Esophagus squamous epithelium (tissue), 5 donors: ENCODE data around the gene FTCDNL1. TPM values are rescaled to one million over a fixed set of nuclear protein-coding genes. Genes with fewer than 3 reads are reported as not detected.

Experiments used
- DNase-seq: peaks from one replicate; lab custom pipeline; 2025; lab: John Stamatoyannopoulos, UW
- H3K27ac ChIP-seq, 4 donors: fragments of 200-600 bp; sonication (generic); one replicate each; pipeline ENCODE4 v1.5.1; 2016 to 2019; ENCODE audit warnings: mild to moderate bottlenecking in 1 of 4
- H3K27me3 ChIP-seq, 4 donors: fragments of 200-600 bp; sonication (generic); 1 replicate in 3 of 4; 2 replicates in 1 of 4; pipeline versions ENCODE4 v1.5.1 to v1.6.0; 2017 to 2021; ENCODE audit warnings: antibody characterized with exemption in 1 of 4
- H3K36me3 ChIP-seq, 3 donors: fragments of 200-600 bp; sonication (generic); one replicate each; pipeline ENCODE4 v1.5.1; 2016 to 2019
- H3K4me1 ChIP-seq, 3 donors: fragments of 200-600 bp; sonication (generic); one replicate each; pipeline ENCODE4 v1.5.1; 2017 to 2019
- H3K4me3 ChIP-seq, 4 donors: fragments of 200-600 bp; sonication (generic); 1 replicate in 3 of 4; 2 replicates in 1 of 4; pipeline ENCODE4 v1.5.1; 2016 to 2019; ENCODE audit warnings: mild to moderate bottlenecking in 2 of 4, moderate library complexity in 1 of 4
- H3K9me3 ChIP-seq, 3 donors: fragments of 200-600 bp; sonication (generic); one replicate each; pipeline ENCODE4 v1.5.1; 2016 to 2019
- CTCF ChIP-seq, 6 experiments: fragments of 450-650 bp in 4 of 6; fragments of 200-600 bp in 2 of 6; sonication (generic) in 2 of 6; IDR thresholded peaks; one replicate each; pipeline ENCODE4 v1.5.1; 2016 to 2019; ENCODE audit warnings: antibody characterized with exemption in 6 of 6, mild to moderate bottlenecking in 4 of 6, moderate library complexity in 4 of 6
- POLR2A ChIP-seq, 4 donors: fragments of 450-650 bp; IDR thresholded peaks; one replicate each; pipeline ENCODE4 v1.6.1; 2017; ENCODE audit warnings: antibody characterized with exemption in 4 of 4, mild to moderate bottlenecking in 4 of 4, moderate library complexity in 3 of 4
- WGBS, 2 donors: methylation state at CpG; one replicate each; pipeline ENCODE4 v1.1.5; 2018; 5-methylcytosine and 5-hydroxymethylcytosine counted together
- intact Hi-C: fragments of 100-400 bp; cut with DNase I; formaldehyde crosslinking; loops from one replicate; pipeline ENCODE4 v1.15.0; 2022
- total RNA-seq, 4 donors: library from RNA; depleted of rRNA; stranded (reverse); fragments of >200 nt; gene quantifications; one replicate each; pipeline ENCODE4 v1.1.0, GENCODE V29; 2016
- donor health status: DM: yes; HTN: yes; CAD: no.

FTCDNL1 gene
- total RNA-seq, 4 donors from 2014 or later, result 1.3 to 5.0 (median 2.6) TPM

GRCh38 chr2:199742884-199743283, 108.1 kb downstream of the FTCDNL1 start:
- H3K4me1 ChIP-seq, result peaks cover 0 to 8% (median 8%) of the 10 kb centered on the region in 3 donors
- intact Hi-C loops, result no loop called here
- no peak overlapping the region for H3K27ac ChIP-seq
- H3K27me3 ChIP-seq, result peaks cover 0 to 4% (median 0%) of the 10 kb centered on the region in 4 donors
- no peak for DNase-seq
- TF ChIP-seq CTCF (IDR thresholded peaks at IDR 0.05) (no peak), POLR2A (IDR thresholded peaks at IDR 0.05) (no peak)
- no peaks in the 10 kb centered on the region for H3K9me3 ChIP-seq
- H3K36me3 ChIP-seq, result no peaks in the 10 kb centered on the region
- 75 to 78% methylated on average over 2 of the region's 2 CpGs for WGBS, 2 donors
- H3K4me3 ChIP-seq, result no peak overlapping the region

- WGBS, 2 donors, result 24 to 31% methylated on average over 5 of the region's 5 CpGs
Observed at GRCh38 chr2:199740111-199740428, 110.9 kb downstream of the FTCDNL1 start.

GRCh38 chr2:199739413-199740110, 111.4 kb downstream of the FTCDNL1 start:
- TF ChIP-seq CTCF (IDR thresholded peaks at IDR 0.05), result peak; percentile 80 to 96 (median 84)
- no peak for TF ChIP-seq POLR2A (IDR thresholded peaks at IDR 0.05)
- Histone ChIP-seq H3K27me3 (peaks cover 0 to 6% (median 0%) of the 10 kb centered on the region in 4 donors), H3K36me3 (no peaks in the 10 kb centered on the region), H3K4me3 (no peak overlapping the region), H3K27ac (no peak overlapping the region), H3K4me1 (peaks cover 0 to 8% (median 8%) of the 10 kb centered on the region in 3 donors), H3K9me3 (no peaks in the 10 kb centered on the region)
- no peak for DNase-seq
- 36 to 43% methylated on average over 10 to 14 of the region's 15 CpGs for WGBS, 2 donors
- intact Hi-C loops, result no loop called here

More at GRCh38 chr2:199740111-199740428, 110.9 kb downstream of the FTCDNL1 start:
- Histone ChIP-seq H3K4me1 (peaks cover 0 to 8% (median 8%) of the 10 kb centered on the region in 3 donors), H3K4me3 (no peak overlapping the region), H3K9me3 (no peaks in the 10 kb centered on the region), H3K27me3 (peaks cover 0 to 6% (median 0%) of the 10 kb centered on the region in 4 donors), H3K36me3 (no peaks in the 10 kb centered on the region), H3K27ac (no peak overlapping the region)
- no peak for DNase-seq
- TF ChIP-seq CTCF (IDR thresholded peaks at IDR 0.05) (no peak), POLR2A (IDR thresholded peaks at IDR 0.05) (no peak)
- intact Hi-C loops, result no loop called here

- no peaks in the 10 kb centered on the region for H3K36me3 ChIP-seq
- peaks cover 0 to 8% (median 8%) of the 10 kb centered on the region in 3 donors for H3K4me1 ChIP-seq
- intact Hi-C loops, result no loop called here
- no peak for DNase-seq
- no peak overlapping the region for H3K4me3 ChIP-seq
- peaks cover 0 to 6% (median 0%) of the 10 kb centered on the region in 4 donors for H3K27me3 ChIP-seq
- 58 to 66% methylated on average over 7 of the region's 7 CpGs for WGBS, 2 donors
- H3K9me3 ChIP-seq, result no peaks in the 10 kb centered on the region
- no peak for TF ChIP-seq CTCF (IDR thresholded peaks at IDR 0.05)
- TF ChIP-seq POLR2A (IDR thresholded peaks at IDR 0.05), result no peak
- no peak overlapping the region for H3K27ac ChIP-seq
Observed at GRCh38 chr2:199738727-199739412, 112.1 kb downstream of the FTCDNL1 start.

- no peaks in the 10 kb centered on the region for H3K9me3 ChIP-seq
- peaks cover 0 to 3% (median 0%) of the 10 kb centered on the region in 4 donors for H3K27me3 ChIP-seq
- no peaks in the 10 kb centered on the region for H3K36me3 ChIP-seq
- H3K4me3 ChIP-seq, result no peak overlapping the region
- peaks cover 0 to 5% (median 3%) of the 10 kb centered on the region in 3 donors for H3K4me1 ChIP-seq
- intact Hi-C loops, result no loop called here
- WGBS, 2 donors, result 64 to 69% methylated on average over 1 of the region's 1 CpG
- DNase-seq, result no peak
- TF ChIP-seq CTCF (IDR thresholded peaks at IDR 0.05) (no peak), POLR2A (IDR thresholded peaks at IDR 0.05) (no peak)
- no peak overlapping the region for H3K27ac ChIP-seq
Observed at GRCh38 chr2:199734651-199735050, 116.3 kb downstream of the FTCDNL1 start.
